ENCODE measurements around the gene PSEN2.
A peak's percentile ranks its signal among the peaks of the same experiment; 100 is the strongest.
"Not testable (repeated sequence)": the region's sequence is repeated elsewhere in the genome, so short reads cannot be mapped to it uniquely, and the experiment has no call there.

PSEN2 gene

DNA sequence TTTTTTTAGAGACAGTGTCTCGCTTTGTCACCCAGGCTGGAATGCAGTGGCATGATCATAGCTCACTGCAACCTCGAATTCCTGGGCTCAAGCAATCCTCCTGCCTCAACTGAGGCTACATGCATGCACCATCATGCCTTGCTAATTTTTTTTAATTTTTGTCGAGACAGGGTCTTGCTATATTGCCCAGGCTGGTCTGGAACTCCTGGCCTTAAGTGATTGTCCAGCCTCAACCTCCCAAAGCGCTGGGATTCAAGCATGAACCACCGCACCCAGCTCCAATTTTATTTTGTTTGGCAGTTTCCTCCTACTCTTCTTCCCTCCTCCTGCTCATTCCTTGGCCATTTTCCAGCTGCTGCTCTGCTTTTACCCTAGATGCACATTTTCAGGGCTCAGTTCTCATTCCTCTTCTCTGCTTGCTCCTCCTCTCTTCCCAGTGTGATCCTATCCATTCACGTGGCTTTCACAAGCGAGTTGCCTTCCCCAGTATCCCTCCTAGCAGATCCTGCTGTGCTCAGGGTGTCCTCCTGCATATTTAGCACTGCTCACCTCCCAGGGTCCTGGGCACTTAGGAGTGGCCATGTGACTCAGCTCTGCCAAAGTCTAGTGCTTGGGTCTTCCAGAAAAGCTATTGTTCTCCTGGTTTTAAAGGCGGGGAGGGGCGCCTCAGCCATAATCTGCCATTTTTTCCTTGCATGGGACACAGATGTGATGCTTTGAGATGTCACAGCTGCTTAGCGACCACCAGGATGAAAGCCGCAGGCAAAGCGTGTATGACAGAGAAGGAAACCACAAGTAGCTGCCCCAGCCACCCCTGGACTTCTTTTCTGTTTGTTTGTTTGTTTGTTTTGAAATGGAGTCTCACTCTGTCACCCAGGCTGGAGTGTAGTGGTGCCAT lies 33.7 kb downstream of the PSEN2 start:
- H3K4me3 ChIP-seq (ENCODE audit: low read depth, low read length) = no peak overlapping the region
- DNase-seq (ENCODE audit: low read depth) = peak; percentile 45

DNA sequence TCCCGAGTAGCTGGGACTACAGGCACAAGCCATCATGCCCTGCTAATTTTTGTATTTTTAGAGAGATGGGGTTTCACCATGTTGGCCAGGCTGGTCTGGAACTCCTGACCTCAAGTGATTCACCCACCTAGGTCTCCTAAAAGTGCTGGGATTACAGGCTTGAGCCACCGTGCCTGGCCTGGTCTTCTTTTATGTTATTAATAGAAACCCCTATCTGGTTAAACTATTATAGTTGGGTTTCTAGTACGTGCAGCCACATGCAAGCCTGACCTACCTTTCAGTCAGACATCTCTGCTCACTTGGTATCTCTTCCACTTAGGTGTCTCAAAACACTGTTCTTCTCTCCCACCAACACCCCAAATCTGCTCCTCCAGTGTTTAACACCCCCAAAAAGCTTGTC lies 34.4 kb downstream of the PSEN2 start:
- no peak overlapping the region for H3K4me3 ChIP-seq (ENCODE audit: low read depth, low read length)
- no peak for DNase-seq (ENCODE audit: low read depth)

- no peak for DNase-seq (ENCODE audit: low read depth)
Measured at GRCh38 chr1:226908419-226908818, 38.0 kb downstream of the PSEN2 start.

GRCh38 chr1:226908913-226909312 lies 38.5 kb downstream of the PSEN2 start:
- DNase-seq (ENCODE audit: low read depth) = no peak
- H3K4me3 ChIP-seq (ENCODE audit: low read depth, low read length) = no peak overlapping the region

More at GRCh38 chr1:226908419-226908818, 38.0 kb downstream of the PSEN2 start:
- no peak overlapping the region for H3K4me3 ChIP-seq (ENCODE audit: low read depth, low read length)

- DNase-seq (ENCODE audit: low read depth) = no peak
- no peak overlapping the region for H3K4me3 ChIP-seq (ENCODE audit: low read depth, low read length)
Measured at GRCh38 chr1:226912587-226913176, 42.3 kb downstream of the PSEN2 start.

DNA sequence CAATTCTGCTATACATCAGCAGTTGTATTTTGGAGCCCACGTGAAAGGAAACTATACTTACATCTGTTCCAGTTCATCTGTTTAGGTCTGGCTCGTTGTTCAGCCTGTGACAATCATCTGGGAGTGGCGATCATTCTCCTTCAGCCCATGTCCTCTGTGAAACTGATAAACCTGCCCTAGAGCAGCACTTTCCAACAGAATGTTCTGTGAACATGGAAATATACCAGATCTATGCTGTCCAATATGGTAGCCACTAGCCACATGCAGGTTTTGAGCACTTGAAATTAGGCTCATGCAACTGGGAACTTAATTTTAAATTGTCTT lies 45.2 kb downstream of the PSEN2 start:
- H3K4me3 ChIP-seq (ENCODE audit: low read depth, low read length) = no peak overlapping the region
- DNase-seq (ENCODE audit: low read depth) = no peak

DNA sequence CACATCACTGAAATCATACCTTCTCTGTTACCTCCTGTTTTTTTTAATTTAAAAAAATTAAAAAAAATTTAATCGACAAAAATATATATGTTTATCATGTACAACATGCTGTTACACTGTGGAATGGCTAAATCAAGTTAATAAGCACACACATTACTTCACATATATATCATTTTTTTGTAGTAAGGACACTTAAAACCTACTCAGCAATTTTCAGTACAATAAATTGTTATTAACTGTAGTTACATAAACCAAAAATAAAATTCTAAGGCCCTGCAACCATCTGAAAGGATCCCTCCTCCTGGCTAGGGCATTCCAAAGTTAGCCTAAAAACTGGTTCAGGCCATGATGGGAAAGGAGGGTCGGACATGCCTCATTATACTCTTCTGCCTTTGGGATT lies 46.1 kb downstream of the PSEN2 start:
- H3K4me3 ChIP-seq (ENCODE audit: low read depth, low read length) = no peak overlapping the region
- no peak for DNase-seq (ENCODE audit: low read depth)

DNA sequence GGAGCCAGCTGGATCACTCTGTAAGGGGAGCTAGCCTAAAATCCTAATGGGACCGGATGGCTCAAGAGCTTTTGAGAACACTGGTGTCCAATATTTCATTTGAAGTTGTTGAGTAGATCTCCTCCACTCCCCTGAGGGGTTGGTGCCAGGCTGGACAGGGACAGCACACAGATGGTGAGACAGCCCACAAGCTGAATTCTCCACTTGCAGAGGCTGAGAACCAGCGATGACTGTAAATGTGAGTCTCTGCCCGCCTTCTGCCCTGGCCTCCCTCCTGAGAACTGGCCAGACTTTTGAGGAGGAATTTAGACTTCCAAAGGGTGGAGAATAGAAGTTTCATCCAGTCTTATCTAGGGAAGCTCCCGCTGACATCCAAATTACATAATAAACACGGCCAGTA lies 49.2 kb downstream of the PSEN2 start:
- H3K4me3 ChIP-seq (ENCODE audit: low read depth, low read length) = no peak overlapping the region
- no peak for DNase-seq (ENCODE audit: low read depth)

DNA sequence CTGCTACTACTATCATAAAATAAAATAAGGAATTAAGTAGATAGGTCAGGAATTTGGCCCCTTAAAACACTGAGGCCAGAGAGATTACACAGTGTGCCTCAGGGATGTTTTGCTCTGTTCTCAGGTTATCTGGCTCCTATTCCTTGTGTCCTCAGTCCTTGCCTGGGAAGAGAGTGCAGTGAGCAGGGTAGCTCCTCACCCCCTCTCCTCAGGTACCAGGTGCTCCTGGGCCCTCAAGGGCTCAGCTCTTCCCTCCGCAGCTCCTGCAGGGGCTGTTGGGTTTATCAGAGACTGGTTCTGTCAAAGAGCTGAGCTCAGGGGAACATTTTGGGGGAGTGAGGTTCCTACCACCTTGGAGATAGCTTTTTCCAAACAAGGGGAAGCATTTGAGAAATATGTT lies 49.6 kb downstream of the PSEN2 start:
- no peak overlapping the region for H3K4me3 ChIP-seq (ENCODE audit: low read depth, low read length)
- no peak for DNase-seq (ENCODE audit: low read depth)

GRCh38 chr1:226920446-226920894 lies 50.1 kb downstream of the PSEN2 start:
- no peak for DNase-seq (ENCODE audit: low read depth)
- H3K4me3 ChIP-seq (ENCODE audit: low read depth, low read length) = no peak overlapping the region

DNA sequence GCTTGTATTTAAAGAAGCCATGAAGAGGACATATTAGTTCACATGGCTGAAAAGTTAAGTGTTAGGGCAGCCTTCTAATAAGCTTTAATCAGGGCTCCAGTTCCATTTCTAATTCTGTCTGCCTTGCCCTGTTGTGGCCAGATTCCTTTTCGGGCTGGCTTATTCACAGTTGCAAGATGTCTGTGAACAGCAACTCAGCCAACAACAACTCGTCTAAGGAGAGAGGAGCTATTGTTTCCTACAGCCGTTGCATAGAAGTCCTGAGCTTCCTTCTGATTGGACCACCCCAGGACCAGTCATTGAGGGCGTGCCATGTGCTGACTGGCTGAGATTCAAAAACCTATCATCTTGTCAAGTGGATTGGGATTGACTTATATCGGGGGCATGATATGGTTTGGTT lies 51.1 kb downstream of the PSEN2 start:
- no peak for DNase-seq (ENCODE audit: low read depth)
- no peak overlapping the region for H3K4me3 ChIP-seq (ENCODE audit: low read depth, low read length)

DNA sequence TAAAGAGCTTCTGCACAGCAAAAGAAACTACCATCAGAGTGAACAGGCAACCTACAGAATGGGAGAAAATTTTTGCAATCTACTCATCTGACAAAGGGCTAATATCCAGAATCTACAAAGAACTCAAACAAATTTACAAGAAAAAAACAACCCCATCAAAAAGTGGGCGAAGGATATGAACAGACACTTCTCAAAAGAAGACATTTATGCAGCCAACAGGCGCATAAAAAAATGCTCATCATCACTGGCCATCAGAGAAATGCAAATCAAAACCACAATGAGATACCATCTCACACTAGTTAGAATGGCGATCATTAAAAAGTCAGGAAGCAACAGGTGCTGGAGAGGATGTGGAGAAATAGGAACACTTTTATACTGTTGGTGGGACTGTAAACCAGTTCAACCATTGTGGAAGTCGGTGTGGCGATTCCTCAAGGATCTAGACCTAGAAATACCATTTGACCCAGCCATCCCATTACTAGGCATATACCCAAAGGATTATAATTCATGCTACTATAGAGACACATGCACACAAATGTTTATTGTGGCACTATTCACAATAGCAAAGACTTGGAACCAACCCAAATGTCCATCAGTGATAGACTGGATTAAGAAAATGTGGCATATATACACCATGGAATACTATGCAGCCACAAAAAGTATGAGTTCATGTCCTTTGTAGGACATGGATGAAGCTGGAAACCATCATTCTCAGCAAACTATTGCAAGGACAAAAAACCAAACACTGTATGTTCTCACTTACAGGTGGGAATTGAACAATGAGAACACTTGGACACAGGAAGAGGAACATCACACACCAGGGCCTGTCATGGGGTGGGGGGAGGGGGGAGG lies 59.1 kb downstream of the PSEN2 start:
- DNase-seq (ENCODE audit: low read depth); H3K4me3 ChIP-seq (ENCODE audit: low read depth, low read length): not testable (repeated sequence)

GRCh38 chr1:226934483-226935237 lies 64.2 kb downstream of the PSEN2 start:
- DNase-seq (ENCODE audit: low read depth) = no peak
- H3K4me3 ChIP-seq (ENCODE audit: low read depth, low read length) = no peak overlapping the region

DNA sequence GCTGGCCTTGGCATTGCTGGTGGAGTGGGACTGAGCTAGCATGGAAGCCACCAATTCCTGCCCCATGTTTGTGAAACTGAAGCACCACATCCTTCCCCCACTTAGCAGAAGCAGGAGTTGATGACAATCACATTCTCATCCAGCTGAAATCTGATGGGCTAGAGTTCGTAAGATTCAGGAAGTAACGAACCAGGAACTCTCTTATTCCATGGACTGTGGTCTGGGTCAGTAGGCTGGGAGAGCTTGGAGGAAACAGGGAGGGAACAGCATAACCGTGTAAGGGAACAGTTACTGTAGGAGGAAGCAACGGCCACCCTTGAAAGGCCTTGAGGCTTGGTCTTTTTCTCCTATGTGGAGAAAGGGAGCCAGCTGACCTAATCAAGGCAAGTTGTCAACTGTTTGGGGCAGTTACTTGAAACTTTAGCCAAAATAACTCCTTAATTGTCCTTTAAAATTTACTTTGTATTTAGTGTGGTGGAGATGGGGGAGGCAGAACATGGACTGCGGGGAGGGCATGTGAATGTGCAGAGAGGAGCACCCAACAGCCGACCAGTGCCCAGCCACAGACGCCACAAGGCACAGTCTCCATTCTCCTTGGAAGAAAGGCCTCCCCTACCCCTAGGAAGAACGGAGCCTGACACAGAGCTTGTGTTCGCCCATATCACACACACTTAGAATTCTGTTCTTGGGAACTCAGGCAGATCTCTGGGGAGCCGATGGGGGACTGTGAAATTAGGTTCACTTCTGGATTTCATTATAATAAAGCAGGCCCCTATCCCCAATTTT lies 67.7 kb downstream of the PSEN2 start:
- no peak for DNase-seq (ENCODE audit: low read depth)

GRCh38 chr1:226938903-226939437 lies 68.6 kb downstream of the PSEN2 start:
- no peak for DNase-seq (ENCODE audit: low read depth)
- peak overlapping the region; percentile 78 for H3K4me3 ChIP-seq (ENCODE audit: low read depth, low read length)

More for the DNA sequence above, 67.7 kb downstream of the PSEN2 start:
- H3K4me3 ChIP-seq (ENCODE audit: low read depth, low read length) = no peak overlapping the region

- H3K4me3 ChIP-seq (ENCODE audit: low read depth, low read length) = peak overlapping the region; percentile 78
- no peak for DNase-seq (ENCODE audit: low read depth)
Measured at GRCh38 chr1:226939438-226940028, 69.1 kb downstream of the PSEN2 start.

- peak; percentile 98 for DNase-seq (ENCODE audit: low read depth)
- H3K4me3 ChIP-seq (ENCODE audit: low read depth, low read length) = peak within 1 kb of the TSS; percentile 78
Measured at GRCh38 chr1:226940029-226940805, 69.8 kb downstream of the PSEN2 start, which contains the start of gene COQ8A. Gene COQ8A, plus strand, starts transcription at chr1:226940294. Its CDS starts 21,092 bp downstream, at chr1:226961386.

All from skeletal muscle cell (primary cell).